ENCODE measurements around the gene TSPEAR.
"Not testable (repeated sequence)": the region's sequence is repeated elsewhere in the genome, so short reads cannot be mapped to it uniquely, and the experiment has no call there.

TSPEAR gene

DNA sequence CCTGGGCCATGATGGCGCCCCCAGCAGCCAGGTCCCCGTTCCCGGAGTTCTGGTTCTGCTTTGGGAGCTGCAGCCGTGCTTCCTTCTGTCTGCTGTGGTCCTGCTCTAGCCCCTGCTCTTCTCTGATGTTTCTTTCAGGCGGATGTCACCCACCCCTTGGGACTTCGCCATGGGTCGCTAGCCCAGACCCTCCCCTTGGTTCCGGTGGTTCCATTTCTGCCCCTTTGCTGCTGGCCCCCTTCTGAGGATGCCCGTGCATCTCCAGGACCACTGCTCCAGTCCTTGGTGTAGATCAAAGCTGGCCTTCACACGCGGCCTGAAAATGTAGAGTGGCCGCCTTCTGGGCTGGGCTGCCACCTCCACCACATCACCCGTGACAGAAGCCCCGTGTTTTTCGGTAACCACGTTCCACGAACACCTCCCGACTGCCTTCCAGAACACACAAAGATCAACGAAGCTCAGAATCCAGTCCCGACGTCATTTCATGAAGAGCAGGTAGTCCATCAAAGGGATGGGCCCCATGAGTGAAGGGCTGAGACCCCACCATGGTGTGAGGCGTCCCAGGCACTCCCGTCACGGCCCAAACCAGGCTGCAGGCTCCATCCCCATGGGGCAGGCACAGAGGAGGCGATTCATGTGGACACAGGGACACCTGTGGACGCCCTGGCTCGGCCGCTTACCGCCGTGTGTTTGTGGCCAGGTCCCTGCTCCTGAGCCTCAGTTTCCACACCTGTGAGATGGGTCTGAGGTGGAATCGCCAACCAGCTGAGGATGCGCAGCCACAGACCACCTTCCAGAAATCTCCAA, 195.8 kb downstream of the TSPEAR start:
- no peak for DNase-seq (ENCODE audit: low read depth)

DNA sequence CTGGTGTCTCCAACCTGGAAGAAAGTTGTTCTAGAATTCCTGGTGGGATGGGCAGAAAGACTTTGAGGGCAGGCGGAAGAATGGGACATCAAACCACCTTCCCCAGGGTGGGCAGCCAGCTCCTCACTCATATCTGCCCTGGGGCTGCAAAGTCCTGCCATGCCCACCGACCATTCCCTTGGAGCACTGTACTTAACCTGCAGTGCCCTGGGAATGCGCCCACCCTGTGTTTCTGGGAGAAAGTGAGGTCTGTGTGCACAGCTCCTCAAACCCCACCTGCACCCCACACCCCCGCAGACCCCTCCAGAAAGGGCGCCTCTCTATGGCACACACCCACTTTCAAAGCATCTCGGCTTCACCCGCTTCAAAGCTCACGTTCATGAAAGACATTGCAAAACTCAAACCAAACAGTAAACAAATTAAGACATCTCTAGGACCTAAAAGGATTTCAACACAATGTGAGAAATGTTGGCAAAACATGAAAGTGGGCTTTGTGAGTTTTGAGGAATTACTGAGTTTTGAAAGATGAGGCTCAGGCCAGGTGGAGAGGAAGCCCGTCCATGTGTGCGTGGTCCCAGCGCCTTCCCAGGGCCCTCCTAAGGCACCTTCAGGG, 196.5 kb downstream of the TSPEAR start:
- no peak for DNase-seq (ENCODE audit: low read depth)

DNA sequence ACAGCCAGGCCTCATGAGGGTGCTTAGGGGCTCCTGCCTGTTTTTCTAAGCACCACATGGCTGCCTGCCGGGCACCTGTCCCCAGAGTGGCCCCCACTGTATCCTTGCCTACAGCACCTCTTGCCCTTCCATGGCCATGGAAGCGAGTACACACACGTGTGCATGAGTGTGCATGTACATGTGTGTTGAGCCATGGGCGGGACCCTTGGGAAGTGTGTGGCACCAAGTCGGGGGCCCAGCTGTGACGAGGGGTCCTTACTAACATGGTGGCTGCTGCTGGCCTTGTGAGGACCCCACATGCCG, 197.2 kb downstream of the TSPEAR start:
- no peak for DNase-seq (ENCODE audit: low read depth)

DNA sequence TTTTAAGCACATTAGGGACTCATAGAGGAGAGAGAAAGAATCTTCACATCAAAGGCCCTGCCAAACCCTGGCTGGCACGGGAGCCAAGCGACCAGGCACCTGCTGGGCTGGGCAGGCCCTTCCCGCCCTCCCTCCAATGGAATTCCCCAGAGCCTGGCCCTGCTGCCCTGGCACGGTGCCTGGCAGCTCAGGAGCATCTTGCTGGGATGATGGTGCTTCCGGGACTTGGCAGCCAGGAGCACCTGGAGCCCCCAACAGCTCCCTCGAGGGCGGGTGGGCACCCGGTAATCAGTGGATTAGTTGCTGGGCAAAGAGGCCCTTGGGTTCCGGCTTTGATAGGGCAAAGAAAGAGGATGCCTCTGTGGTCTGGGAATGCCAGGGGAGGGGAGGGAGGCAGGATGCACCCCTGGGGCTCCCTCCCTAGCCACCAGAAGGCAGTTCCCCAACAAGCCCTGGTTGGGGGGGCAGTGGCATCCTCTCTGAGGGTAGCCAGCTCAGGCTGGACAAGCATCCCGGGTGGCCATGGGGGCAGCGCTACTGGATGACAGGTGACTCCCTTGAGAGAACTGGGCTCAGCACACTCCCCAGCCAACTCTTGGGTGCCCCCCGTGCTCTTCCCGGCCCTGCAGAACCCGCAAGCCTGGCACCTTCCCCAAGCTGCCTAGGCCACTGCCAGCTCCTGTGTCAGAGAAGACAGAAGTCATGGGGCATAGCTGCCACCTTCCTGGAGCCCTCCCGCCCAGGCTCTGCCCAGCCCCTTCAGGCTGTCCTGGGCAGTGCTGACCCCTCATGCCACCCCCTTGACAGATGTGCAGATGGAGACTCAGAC, 197.8 kb downstream of the TSPEAR start:
- DNase-seq (ENCODE audit: low read depth), result no peak

DNA sequence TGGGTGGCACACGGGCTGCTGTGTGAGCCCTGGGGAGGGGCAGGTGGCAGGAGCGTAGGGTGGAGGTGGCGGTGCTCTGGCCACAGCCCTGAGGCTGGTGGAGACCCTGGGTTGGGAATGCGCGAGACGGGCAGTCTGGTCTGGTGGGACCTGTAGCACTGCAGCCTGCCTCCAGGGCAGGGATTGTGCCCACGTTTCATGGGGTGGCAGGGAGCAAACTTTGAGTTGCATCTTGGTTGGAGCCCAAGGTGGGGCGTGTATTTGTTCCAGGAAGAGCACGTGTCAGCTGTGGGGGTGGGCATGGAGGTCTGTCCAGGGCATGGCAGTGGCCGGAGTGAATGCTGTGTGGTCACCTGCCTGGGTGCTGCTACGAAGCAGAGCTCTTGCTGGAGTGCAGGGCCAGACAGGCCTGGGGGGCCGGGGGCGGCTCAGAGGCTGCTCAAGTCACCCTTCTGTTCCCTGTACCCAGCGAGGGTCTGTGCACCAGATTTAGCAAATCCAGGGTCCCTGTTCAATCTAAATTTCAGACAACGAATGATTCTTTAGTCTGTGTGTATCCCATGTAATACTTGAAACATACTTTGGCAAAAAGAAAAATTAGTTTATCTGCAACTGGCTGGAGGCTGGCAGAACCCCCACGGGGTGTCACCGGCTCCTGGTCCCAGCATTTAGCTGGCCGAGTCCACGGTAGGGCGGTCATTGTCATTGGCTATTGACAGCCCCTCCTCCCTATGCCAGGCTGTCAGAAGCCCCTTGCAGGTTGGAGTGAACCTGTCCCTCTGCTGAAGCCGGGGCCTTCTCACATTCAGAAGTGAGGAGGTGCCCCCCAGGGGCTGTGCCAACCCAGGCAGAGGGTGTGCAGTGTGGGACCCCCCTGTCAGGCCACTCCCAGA, 198.6 kb downstream of the TSPEAR start:
- DNase-seq (ENCODE audit: low read depth), result no peak

DNA sequence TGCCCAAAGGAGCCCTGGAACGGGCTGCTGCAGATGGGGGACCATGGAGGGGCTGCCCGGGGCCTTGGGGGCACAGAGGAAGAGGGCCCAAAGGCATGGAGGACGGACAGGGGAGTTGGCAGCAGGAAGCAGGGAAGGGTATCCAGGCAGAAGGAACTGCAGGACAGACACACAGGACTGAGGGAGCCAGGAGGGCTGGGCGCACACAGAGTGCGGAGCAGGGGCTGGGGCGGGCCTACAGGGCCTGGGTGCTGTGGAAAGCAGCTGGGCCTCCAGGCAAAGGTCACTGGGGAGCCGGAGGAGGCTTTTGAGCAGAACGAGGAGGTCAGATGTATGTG, 199.5 kb downstream of the TSPEAR start:
- DNase-seq (ENCODE audit: low read depth), result no peak

DNA sequence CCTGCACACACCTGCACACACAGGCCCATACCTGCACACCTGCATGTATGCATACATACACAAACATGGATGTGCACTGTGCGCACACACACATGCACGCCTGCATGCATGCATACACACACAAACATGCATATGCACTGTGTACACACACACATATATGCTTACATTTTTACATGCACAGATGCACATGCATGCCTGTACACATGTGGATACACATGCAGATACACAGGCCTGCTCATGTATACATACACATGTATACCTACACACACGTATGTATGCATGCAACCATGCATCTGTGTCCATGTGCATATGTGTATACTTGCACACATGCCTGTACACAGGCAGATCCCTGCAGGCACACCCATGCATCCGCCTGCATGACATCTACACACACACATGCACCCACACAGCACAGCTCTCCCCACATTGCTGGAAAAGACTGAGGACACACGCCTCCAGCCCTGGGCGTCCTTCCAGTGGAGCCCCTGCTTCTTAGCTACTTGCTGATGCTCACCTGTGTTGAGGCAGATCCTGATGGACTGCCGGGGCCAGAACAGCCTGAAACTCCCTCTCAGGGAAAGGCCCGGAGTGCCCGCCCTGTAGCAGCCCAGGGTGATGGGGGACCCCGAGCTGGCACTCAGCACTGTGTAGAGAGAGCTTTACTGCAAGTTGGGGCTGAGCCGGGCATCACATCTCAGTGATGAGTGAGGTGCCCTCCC, 200.0 kb downstream of the TSPEAR start:
- DNase-seq (ENCODE audit: low read depth), result no peak

DNA sequence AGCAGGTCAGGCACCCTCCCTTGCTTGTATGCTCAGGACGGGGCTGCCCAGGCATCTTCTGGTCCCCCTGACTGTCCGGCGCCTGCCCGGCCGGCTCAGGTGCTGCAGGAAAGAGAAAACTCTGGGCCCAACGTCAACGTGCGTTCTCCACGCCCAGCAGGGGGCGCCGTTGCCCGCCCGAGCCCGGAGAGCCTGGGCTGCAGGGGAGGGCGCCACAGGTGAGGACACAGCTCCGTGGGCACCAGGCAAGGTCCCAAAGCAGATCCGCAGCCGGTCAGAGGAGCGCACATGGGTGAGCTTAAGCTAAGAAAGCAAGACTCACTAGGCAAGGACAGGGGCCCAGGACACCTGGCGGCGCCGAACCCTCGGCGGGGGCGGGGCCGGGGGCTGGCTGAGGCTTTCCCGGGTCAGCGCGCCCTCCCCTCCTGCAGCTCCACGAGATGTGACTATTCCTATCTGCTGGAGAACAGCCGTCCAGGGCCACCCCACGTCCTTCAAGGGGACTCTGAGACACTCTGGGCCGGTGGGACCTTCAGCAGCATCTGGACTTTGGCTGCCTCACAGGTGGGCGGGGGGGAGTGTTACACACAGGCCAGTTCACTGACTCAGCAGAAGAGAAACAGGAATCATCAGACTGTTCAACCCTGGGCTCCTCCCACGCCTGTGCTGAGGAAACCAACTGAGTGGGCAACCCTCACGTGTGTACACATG, 200.7 kb downstream of the TSPEAR start:
- DNase-seq (ENCODE audit: low read depth), result peak; percentile 55

DNA sequence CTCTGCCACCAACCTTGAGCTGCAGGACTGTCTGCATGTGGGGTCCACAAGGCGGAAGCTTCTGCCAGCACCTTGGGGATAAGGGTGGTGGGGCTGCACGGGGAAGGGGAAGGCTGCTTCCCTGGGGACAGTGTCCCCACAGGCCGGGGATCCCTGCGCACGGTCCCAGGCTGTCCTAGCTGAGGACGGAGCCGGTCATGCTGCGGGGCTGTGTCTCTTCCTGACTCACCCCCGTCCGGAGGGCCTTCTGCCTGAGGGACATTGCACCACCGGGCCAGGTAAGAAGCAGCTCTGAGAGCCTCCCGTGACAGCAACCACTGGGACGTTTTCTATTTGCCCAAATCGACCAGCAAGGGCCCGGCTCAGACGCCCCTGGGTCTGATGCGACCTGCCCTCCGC, 201.3 kb downstream of the TSPEAR start:
- no peak for DNase-seq (ENCODE audit: low read depth)

DNA sequence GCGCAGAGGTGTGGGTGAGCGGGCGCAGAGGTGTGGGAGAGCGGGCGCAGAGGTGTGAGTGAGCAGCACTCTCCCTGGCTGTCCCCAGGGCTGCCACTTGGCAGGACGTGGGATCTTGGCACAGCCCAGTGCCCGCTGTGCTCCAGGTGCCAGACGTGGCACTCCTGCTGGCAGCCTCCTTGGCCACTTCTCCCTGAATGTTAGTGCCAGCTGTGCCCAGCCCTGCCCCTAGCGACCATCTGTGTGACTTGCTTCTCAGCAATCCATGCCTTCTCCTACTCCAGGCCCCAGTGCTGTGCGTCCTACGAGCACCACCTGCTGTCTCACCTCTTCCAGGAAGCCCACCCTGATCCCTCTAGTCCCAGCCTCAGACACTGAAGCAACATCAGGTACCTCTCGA, 201.8 kb downstream of the TSPEAR start:
- DNase-seq (ENCODE audit: low read depth), result no peak

DNA sequence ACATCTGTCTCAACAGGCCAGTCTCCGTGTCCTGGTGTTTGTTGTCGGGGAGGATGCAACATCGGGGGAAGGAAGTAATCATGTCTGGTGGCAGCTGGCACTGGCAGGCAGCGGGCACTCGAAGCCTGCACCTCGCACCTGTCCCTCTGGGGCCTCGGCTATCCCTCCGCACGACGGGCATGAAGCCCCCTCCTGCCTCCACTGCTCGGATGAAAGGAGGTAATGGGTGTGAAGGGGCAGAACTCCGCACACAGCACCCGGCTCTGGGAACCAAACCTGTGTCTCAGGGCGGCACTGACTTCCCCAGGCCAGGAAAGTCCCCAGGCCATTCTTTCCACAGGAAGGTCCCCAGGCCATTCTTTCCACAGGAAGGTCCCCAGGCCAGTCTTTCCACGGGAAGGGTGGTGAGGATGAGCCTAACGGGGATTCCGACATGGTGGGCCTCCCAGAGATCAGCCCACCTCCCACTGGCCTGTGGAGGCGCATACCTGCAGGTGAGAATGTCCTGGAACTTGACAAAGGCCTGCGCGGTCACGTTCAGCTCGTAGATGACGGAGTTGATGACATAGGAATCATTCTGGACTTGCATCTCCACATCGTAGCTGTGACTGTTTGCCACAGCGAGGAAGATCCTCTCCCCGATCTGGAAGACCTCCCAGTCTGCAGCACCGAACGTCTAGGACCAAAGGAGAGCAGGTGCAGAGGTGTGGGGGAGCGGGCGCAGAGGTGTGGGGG, 202.5 kb downstream of the TSPEAR start:
- DNase-seq (ENCODE audit: low read depth), result no peak

DNA sequence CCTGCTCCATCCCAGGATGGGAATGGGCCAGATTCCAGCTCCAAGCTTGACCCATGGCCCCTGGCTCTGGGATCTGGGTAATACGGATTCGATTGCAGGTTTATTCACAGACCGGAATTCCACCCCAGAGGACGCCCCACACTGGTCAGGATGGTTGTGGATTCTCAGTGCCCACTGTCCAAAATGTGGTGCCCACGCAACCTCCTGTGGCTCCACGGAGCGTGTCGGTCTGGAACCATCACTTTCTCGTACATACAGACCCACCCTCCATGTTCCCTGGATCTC, 203.0 kb downstream of the TSPEAR start:
- no peak for DNase-seq (ENCODE audit: low read depth)

DNA sequence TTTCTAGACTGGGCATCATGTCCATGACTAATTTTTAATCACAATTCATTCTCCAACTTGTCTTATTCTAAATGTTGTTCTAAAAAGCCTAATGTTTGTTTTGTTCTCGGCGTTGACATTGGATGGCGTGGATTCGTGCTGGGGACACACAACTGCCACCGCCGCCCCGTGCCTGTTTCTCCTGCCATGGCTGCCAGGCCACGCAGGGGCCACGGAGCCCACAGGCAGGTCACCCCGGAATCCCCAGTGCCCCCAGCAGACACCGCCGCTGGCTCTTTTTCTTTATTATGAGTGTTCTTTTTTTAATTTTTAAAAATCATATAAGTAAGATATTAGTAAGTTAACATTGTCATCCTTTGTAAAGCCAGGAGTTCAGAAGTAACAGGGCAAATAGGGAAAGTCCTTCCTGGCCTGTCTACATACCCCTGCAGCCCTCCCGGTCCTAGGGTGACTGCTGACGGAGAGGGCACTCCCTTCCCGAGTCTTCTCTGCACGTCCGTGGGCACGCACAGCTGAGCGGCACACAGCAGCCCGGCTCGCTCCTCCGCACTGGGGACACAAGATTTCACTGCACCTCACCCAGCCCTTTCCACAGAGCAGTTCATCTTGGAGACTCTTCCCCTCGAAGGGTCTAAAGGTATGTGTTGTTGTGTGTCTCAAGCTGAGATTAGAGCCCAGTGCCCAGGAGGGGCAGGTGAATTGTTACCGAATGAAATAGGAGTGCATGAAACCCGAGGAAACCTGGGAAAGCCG, 203.5 kb downstream of the TSPEAR start:
- DNase-seq (ENCODE audit: low read depth), result no peak

DNA sequence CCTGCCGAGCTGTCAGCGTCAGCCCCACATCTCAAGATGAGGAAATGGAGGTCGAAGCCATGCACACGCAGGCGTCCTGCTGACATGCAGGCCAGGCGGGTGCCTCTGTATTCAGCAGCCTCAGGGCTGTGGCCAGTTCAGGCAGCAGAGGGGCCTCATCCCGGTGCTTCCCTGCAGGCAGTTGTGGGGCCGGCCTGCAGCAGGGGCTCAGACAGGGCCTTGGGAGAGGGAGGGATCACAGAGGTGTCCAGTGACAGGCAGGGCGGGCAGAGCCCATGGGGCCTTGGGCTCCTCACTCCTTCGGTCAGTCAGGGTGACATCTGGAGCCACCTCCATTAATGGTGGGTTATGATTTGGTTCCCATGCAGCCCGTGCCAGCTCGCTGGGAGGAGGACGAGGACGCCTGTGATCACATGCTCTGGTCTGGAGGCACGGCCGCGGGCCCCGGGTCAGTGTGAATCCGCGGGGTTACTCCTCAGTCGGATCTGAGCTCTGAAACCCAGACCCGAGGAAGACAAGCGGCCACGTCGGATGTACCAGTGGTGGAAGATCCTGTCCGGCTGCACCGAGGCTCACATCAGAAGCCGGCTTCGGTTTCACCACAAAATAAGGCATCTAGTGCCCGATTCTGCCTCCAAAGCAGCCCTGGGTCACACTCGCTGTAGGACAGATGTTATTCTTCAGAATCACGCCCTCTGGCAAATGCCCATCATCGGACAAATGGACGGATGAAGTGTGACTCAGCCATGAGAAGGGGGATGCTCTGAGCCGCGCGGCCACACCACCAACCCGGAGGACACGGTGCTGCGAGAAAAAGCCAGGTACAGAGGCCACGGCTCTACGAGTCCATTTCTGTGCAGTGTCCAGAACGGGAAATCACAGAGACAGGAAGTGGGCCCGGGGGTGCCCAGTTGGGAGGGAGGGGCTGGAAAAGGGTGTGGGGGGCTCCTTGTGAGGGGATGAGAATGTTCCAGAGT, 204.8 kb downstream of the TSPEAR start:
- DNase-seq (ENCODE audit: low read depth), result no peak

DNA sequence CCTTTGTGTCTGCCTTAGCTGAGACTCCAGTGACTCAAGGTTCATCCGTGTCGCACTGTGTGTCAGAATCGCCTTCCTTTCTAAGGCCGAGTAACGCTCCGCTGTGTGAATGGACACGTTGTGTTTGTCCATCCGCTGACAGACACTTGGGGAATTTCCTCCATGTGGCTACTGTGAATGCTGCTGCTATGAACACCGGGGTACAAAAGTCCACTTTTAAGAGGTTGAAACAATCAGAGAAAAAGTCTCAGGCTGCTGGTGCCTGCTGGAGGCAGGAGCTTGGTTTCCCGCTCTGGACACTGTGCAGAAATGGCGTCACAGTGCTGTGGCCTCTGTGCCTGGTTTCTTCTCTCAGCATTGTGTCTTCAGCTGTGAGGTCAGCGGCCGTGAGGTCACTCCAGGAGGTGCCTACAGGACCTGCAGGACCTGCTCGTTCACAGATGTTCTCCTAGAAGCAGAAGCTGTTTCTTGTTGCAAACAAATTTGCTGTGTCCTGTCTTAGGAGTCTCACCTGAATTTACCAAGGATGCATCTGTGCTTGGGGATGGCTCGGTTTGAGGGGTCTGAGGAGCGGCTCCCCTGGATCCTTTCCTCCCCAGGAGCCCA, 205.6 kb downstream of the TSPEAR start:
- no peak for DNase-seq (ENCODE audit: low read depth)

DNA sequence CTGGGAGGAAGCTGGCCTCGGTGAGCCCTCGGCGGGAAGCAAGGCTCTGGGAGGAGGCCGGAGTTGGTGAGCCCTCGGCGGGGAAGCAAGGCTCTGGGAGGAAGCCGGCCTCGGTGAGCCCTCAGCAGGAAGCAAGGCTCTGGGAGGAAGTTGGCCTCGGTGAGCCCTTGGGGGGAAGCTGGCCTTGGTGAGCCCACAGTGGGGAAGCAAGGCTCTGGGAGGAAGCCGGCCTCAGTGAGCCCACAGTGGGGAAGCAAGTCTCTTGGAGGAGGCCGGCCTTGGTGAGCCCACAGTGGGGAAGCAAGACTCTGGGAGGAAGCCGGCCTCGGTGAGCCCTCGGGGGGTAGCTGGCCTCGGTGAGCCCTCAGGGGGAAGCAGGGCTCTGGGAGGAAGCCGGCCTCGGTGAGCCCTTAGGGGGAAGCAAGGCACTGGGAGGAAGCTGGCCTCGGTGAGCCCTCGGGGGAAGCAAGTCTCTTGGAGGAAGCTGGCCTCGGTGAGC, 207.4 kb downstream of the TSPEAR start:
- DNase-seq (ENCODE audit: low read depth), result no peak

DNA sequence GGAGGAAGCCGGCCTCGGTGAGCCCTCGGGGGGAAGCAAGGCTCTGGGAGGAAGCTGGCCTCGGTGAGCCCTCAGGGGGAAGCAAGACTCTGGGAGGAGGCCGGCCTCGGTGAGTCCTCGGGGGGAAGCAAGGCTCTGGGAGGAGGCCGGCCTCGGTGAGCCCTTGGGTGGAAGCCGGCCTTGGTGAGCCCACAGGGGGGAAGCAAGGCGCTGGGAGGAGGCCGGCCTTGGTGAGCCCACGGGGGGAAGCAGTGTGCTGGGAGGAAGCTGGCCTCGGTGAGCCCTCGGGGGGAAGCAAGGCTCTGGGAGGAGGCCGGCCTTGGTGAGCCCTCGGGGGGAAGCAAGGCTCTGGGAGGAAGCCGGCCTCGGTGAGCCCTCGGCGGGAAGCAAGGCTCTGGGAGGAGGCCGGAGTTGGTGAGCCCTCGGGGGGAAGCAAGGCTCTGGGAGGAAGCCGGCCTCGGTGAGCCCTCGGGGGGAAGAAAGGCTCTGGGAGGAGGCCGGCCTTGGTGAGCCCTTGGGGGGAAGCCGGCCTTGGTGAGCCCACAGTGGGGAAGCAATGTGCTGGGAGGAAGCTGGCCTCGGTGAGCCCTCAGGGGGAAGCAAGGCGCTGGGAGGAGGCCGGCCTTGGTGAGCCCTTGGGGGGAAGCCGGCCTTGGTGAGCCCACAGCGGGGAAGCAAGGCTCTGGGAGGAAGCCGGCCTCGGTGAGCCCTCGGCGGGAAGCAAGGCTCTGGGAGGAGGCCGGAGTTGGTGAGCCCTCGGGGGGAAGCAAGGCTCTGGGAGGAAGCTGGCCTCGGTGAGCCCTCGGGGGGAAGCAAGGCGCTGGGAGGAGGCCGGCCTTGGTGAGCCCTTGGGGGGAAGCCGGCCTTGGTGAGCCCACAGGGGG, 208.1 kb downstream of the TSPEAR start:
- not testable (repeated sequence) for DNase-seq (ENCODE audit: low read depth)

Measured in T-helper 22 cell (primary cell).